Measurements from ENCODE around the gene PDF.
"Not testable (repeated sequence)": the region's sequence is repeated elsewhere in the genome, so short reads cannot be mapped to it uniquely, and the experiment has no call there.

Gene PDF

DNA sequence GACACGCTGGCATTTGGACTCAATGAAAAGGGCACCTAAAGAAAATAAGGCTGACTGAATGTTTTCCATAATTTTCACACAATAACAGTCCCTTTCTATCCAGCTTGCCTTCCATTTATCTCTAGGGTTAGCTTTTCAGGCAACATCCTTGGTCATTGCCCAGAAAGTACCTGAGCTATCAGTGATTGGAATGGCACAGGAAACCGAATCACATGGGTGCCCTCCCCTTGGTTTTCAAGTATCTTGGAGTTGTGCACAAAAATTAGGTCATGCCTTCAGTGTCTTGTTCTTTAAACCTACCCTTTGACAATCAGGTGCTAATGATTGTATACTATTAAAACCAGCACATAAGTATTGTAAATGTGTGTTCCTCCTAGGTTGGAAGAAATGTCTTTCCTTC is 22.5 kb downstream of the PDF start:
- Histone ChIP-seq H3K4me3 (ENCODE audit: low read length) (no peak overlapping the region), H3K9ac (ENCODE audit: low read length) (no peak overlapping the region), H3K4me1 (ENCODE audit: control insufficient read depth, insufficient read depth, low read length) (peaks cover 5% of the 10 kb centered on the region), H3K27ac (ENCODE audit: low read depth, low read length) (no peak overlapping the region), H3K27me3 (ENCODE audit: control insufficient read depth, insufficient read depth, low read length) (no peaks in the 10 kb centered on the region), H3K36me3 (ENCODE audit: control insufficient read depth, insufficient read depth, low read length) (no peaks in the 10 kb centered on the region)

DNA sequence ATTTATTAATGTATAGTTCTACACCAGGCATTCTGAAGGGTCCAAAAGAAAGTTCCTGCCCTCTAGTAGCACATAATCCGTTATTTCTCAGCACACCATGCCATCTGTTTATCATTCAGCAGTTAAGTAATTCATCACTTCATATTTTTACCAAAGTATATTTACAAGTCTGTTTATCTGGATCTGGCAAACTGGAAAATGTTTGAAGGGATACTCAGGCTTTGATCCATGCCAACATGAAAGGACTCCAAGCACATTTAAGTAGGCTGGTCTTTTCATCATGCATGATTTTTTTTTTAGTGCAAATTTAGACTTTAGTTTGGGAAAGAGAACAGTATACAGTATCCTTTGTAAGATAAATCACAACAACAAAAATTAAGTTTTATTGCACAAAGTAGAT is 23.3 kb downstream of the PDF start:
- H3K36me3 ChIP-seq (ENCODE audit: control insufficient read depth, insufficient read depth, low read length): no peaks in the 10 kb centered on the region
- H3K27me3 ChIP-seq (ENCODE audit: control insufficient read depth, insufficient read depth, low read length): no peaks in the 10 kb centered on the region
- H3K27ac ChIP-seq (ENCODE audit: low read depth, low read length): no peak overlapping the region
- peaks cover 5% of the 10 kb centered on the region for H3K4me1 ChIP-seq (ENCODE audit: control insufficient read depth, insufficient read depth, low read length)
- H3K9ac ChIP-seq (ENCODE audit: low read length): no peak overlapping the region
- H3K4me3 ChIP-seq (ENCODE audit: low read length): no peak overlapping the region

DNA sequence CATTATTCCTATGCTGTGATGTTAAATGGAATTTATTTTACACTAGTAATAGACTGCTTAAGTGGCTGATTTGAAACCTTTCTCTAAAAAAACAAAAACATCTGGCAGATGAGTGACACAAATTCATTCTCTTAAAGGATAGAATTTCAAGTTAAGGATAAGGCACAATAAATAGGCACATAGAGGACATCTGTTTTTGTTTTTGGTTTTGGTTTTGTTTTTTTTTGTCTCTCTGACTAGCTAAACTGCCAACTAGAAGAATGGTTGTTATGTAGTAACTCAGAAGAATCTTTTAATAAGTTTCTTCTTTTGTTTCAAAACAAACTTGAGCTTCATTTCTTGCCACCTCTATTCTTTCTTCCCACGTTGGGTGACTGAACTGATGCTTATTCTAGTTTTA is 24.4 kb downstream of the PDF start:
- H3K4me3 ChIP-seq (ENCODE audit: low read length): no peak overlapping the region
- H3K36me3 ChIP-seq (ENCODE audit: control insufficient read depth, insufficient read depth, low read length): no peaks in the 10 kb centered on the region
- H3K27me3 ChIP-seq (ENCODE audit: control insufficient read depth, insufficient read depth, low read length): no peaks in the 10 kb centered on the region
- H3K9ac ChIP-seq (ENCODE audit: low read length): no peak overlapping the region
- no peak overlapping the region for H3K27ac ChIP-seq (ENCODE audit: low read depth, low read length)
- peaks cover 5% of the 10 kb centered on the region for H3K4me1 ChIP-seq (ENCODE audit: control insufficient read depth, insufficient read depth, low read length)

DNA sequence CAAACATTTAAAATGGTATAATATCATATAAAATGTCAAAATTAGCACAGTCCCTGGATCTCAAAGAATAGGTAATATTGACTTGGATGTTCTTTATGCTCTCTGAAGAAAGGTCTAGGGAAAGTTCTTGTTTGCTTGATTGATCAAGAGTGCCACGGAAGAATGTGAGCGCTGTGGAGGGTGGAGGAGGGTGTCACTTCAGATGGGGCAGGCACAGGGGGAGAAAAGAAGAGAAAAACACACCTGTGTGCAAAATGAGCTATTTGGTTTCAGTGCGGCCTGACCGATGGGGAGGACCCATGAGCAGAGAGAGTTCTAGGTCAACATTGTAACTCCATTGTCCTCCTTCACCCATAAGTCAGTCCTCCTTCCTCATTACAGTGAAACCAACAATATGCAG is 28.1 kb downstream of the PDF start:
- Histone ChIP-seq H3K4me1 (ENCODE audit: control insufficient read depth, insufficient read depth, low read length) (no peaks in the 10 kb centered on the region), H3K9ac (ENCODE audit: low read length) (no peak overlapping the region), H3K27me3 (ENCODE audit: control insufficient read depth, insufficient read depth, low read length) (no peaks in the 10 kb centered on the region), H3K4me3 (ENCODE audit: low read length) (no peak overlapping the region), H3K27ac (ENCODE audit: low read depth, low read length) (no peak overlapping the region), H3K36me3 (ENCODE audit: control insufficient read depth, insufficient read depth, low read length) (peaks cover 6% of the 10 kb centered on the region)

DNA sequence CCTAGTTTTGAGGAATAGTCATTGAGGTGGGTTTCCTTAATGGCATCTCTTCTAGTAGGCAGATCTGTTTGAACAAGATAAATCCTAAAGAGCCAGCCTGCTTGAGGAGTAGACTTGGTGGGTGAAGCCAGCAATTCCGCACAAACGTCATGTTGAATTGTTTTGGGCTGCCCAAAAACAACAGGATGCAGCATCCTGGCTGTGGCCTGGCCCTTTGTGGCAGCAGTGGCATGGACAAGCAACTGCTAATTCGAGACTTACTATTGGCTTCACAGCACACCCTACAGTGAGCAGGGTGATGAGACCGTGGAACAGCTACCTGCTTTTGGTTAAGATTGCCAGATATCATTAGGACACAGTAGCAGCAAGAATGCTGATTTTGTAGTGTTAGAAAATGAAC is 28.5 kb downstream of the PDF start:
- no peak overlapping the region for H3K4me3 ChIP-seq (ENCODE audit: low read length)
- no peaks in the 10 kb centered on the region for H3K4me1 ChIP-seq (ENCODE audit: control insufficient read depth, insufficient read depth, low read length)
- H3K27ac ChIP-seq (ENCODE audit: low read depth, low read length): no peak overlapping the region
- H3K27me3 ChIP-seq (ENCODE audit: control insufficient read depth, insufficient read depth, low read length): no peaks in the 10 kb centered on the region
- H3K36me3 ChIP-seq (ENCODE audit: control insufficient read depth, insufficient read depth, low read length): peaks cover 6% of the 10 kb centered on the region
- no peak overlapping the region for H3K9ac ChIP-seq (ENCODE audit: low read length)

DNA sequence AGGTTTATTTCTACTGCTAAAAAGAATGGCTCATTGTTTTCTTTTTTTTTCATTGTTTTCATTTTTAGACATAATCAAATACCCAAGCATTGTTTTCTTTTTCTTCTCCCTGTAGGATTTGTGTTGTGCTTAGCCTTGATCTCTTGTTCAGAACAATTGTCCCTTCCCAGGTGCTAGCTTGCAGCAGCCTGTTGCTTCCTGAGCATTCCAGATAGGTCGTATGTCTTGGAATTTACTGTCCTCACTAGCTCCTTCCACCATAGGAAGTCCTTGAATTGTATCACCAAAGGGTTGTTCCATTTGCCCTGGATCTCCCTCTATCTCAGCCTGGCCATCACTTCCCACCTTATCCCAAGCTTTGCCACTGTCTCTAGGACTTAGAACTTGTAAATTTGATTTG is 29.2 kb downstream of the PDF start:
- Histone ChIP-seq H3K4me3 (ENCODE audit: low read length) (no peak overlapping the region), H3K36me3 (ENCODE audit: control insufficient read depth, insufficient read depth, low read length) (peaks cover 6% of the 10 kb centered on the region), H3K4me1 (ENCODE audit: control insufficient read depth, insufficient read depth, low read length) (no peaks in the 10 kb centered on the region), H3K27me3 (ENCODE audit: control insufficient read depth, insufficient read depth, low read length) (no peaks in the 10 kb centered on the region), H3K9ac (ENCODE audit: low read length) (no peak overlapping the region), H3K27ac (ENCODE audit: low read depth, low read length) (no peak overlapping the region)

DNA sequence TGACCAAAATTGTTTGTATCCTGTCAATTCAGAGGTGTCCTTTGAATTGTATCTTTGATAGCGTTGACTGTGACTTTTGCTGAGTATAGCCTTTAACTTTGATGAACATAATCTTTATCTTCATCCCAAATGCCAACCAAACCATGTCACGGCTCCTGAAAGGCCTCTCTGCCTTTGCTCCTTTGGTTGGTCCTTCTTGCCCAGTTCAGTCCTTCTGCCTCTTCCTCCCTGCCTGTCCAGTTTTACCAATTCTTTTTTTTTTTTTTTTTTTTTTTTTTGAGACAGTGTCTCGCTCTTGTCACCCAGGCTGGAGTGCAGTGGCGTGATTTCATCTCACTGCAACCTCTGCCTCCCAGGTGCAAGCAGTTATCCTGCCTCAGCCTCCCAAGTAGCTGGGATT is 32.1 kb downstream of the PDF start:
- no peak overlapping the region for H3K9ac ChIP-seq (ENCODE audit: low read length)
- no peaks in the 10 kb centered on the region for H3K4me1 ChIP-seq (ENCODE audit: control insufficient read depth, insufficient read depth, low read length)
- H3K4me3 ChIP-seq (ENCODE audit: low read length): no peak overlapping the region
- H3K27me3 ChIP-seq (ENCODE audit: control insufficient read depth, insufficient read depth, low read length): no peaks in the 10 kb centered on the region
- H3K27ac ChIP-seq (ENCODE audit: low read depth, low read length): no peak overlapping the region
- peaks cover 6% of the 10 kb centered on the region for H3K36me3 ChIP-seq (ENCODE audit: control insufficient read depth, insufficient read depth, low read length)

DNA sequence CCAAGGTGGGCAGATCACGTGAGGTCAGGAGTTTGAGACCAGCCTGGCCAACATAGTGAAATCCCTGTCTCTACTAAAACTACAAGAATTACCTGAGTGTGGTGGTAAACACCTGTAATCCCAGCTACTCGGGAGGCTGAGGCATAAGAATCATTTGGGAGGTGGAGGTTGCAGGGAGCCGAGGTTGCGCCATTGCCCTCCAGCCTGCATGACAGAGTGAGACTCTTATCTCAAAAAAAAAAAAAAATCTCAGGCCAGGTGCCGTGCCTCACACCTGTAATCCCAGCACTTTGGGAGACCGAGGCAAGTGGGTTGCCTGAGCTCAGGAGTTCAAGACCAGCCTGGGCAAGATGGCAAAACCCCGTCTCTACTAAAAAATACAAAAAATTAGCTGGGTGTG is 33.6 kb downstream of the PDF start:
- H3K4me3 ChIP-seq (ENCODE audit: low read length); H3K36me3 ChIP-seq (ENCODE audit: control insufficient read depth, insufficient read depth, low read length); H3K27ac ChIP-seq (ENCODE audit: low read depth, low read length); H3K9ac ChIP-seq (ENCODE audit: low read length); H3K4me1 ChIP-seq (ENCODE audit: control insufficient read depth, insufficient read depth, low read length); H3K27me3 ChIP-seq (ENCODE audit: control insufficient read depth, insufficient read depth, low read length): not testable (repeated sequence)

DNA sequence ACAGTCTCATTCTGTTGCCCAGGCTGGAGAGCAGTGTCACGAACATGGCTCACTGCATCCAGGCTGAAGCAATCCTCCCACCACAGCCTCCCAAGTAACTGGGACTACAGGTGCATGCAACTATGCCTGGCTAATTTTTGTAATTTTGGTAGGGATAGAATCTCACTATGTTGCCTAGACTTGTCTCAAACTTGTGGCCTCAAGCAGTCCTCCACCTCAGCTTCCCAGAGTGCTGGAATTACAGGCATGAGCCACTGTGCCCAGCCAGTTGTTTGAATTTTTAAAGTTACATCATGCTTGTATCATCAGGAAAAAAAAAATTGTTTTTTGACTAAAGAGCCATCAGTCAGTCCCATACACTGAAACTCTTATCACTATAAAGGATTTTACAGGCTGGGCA is 36.3 kb downstream of the PDF start:
- Histone ChIP-seq H3K27me3 (ENCODE audit: control insufficient read depth, insufficient read depth, low read length) (no peaks in the 10 kb centered on the region), H3K27ac (ENCODE audit: low read depth, low read length) (no peak overlapping the region), H3K9ac (ENCODE audit: low read length) (no peak overlapping the region), H3K4me3 (ENCODE audit: low read length) (no peak overlapping the region), H3K36me3 (ENCODE audit: control insufficient read depth, insufficient read depth, low read length) (no peaks in the 10 kb centered on the region), H3K4me1 (ENCODE audit: control insufficient read depth, insufficient read depth, low read length) (no peaks in the 10 kb centered on the region)

DNA sequence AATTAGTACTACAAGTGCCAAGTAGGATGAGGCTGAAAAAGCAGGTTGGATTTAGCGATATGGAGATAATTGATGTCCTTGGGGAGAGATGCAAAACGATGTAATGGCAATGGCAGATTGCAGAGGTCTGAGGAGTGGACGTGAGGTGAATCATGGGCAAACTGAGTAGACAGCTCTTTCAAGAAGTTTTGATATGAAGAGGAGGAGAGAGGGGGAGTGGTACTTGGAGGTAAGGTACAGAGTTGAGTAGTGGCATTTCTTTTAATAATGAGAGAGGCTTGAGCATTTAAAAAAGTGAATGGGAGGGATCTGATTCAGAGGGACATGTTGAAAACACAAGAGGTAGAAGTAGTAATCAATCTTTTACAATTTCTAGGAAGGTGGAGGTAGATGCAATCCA is 37.0 kb downstream of the PDF start:
- Histone ChIP-seq H3K4me3 (ENCODE audit: low read length) (no peak overlapping the region), H3K27me3 (ENCODE audit: control insufficient read depth, insufficient read depth, low read length) (no peaks in the 10 kb centered on the region), H3K9ac (ENCODE audit: low read length) (no peak overlapping the region), H3K36me3 (ENCODE audit: control insufficient read depth, insufficient read depth, low read length) (no peaks in the 10 kb centered on the region), H3K27ac (ENCODE audit: low read depth, low read length) (no peak overlapping the region), H3K4me1 (ENCODE audit: control insufficient read depth, insufficient read depth, low read length) (no peaks in the 10 kb centered on the region)

DNA sequence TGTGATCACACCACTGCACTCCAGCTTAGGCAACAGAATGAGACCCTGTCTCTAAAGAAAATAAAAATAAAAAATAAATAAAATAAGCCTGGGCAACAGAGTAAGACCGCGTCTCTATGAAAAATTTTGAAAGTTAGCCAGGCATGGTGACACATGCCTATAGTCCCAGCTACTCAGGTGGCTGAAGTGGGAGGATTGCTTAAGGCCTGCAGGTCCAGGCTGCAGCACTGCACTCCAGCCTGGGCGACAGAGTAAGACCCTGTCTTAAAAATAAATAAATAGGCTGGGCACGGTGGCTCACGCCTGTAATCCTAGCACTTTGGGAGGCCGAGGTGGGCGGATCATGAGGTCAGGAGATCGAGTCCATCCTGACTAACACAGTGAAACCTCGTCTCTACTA is 38.7 kb downstream of the PDF start:
- H3K4me3 ChIP-seq (ENCODE audit: low read length); H3K27me3 ChIP-seq (ENCODE audit: control insufficient read depth, insufficient read depth, low read length); H3K36me3 ChIP-seq (ENCODE audit: control insufficient read depth, insufficient read depth, low read length); H3K4me1 ChIP-seq (ENCODE audit: control insufficient read depth, insufficient read depth, low read length); H3K27ac ChIP-seq (ENCODE audit: low read depth, low read length); H3K9ac ChIP-seq (ENCODE audit: low read length): not testable (repeated sequence)

DNA sequence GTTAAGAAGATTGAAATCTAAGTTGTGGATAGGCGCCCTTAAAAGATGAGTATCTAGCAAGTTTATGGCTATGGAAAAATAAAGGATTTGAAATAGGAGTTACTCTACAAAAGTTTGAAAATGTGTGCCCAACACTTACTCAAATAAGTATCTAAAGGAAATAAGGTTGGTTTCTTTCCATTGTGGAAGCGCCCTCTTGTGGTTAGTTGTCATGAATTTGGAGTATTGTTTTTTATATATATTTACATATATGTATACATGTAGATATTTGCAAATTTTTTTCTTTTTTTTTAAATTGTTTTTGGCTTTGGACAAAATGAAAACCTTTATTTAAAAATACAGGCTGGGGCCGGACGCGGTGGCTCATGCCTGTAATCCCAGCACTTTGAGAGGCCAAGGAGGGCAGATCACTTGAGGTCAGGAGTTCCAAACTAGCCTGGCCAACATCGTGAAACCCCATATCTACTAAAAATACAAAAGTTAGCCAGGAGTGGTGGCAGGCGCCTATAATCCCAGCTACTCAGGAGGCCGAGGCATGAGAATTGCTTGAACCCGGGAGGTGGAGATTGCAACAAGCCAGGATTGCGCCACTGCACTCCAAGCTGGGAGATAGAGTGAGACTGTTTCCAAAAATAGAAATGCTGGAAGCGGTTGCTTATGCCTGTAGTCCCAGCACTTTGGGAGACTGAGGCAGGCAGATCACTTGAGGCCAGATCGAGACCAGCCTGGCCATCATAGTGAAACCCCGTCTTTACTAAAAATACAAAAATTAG is 43.3 kb downstream of the PDF start:
- H3K27me3 ChIP-seq (ENCODE audit: control insufficient read depth, insufficient read depth, low read length): no peaks in the 10 kb centered on the region

DNA sequence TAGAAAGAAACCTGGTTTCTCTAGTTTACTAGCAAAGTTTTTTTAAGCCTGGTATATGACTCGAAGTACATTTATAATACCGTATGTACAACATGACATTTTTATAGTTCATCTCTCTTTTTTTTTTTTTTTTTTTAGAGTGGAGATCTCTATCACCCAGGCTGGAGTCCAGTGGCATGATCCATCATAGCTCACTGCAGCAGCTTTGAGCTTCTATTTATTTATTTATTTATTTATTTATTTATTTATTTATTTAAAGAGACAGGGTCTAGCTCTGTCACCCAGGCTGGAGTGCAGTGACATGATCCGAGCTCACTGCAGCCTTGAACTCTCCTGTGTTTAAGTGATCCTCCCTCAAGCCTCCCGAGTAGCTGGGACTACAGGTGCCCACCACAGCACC is 45.1 kb downstream of the PDF start:
- Histone ChIP-seq H3K36me3 (ENCODE audit: control insufficient read depth, insufficient read depth, low read length) (peaks cover 5% of the 10 kb centered on the region), H3K4me1 (ENCODE audit: control insufficient read depth, insufficient read depth, low read length) (no peaks in the 10 kb centered on the region), H3K27ac (ENCODE audit: low read depth, low read length) (no peak overlapping the region), H3K9ac (ENCODE audit: low read length) (no peak overlapping the region), H3K27me3 (ENCODE audit: control insufficient read depth, insufficient read depth, low read length) (no peaks in the 10 kb centered on the region), H3K4me3 (ENCODE audit: low read length) (no peak overlapping the region)

More for the DNA sequence above, 43.3 kb downstream of the PDF start:
- H3K27ac ChIP-seq (ENCODE audit: low read depth, low read length): no peak overlapping the region
- H3K9ac ChIP-seq (ENCODE audit: low read length): no peak overlapping the region
- no peak overlapping the region for H3K4me3 ChIP-seq (ENCODE audit: low read length)
- peaks cover 5% of the 10 kb centered on the region for H3K36me3 ChIP-seq (ENCODE audit: control insufficient read depth, insufficient read depth, low read length)
- no peaks in the 10 kb centered on the region for H3K4me1 ChIP-seq (ENCODE audit: control insufficient read depth, insufficient read depth, low read length)
